GM23338 (cell line): ENCODE measurements around the gene CEBPB.

Experiments used
- CREB1 ChIP-seq: fragments of 250-450 bp; sonication (Bioruptor Pico); IDR thresholded peaks from 2 replicates; pipeline ENCODE4 v1.5.0; 2020; ENCODE audit warnings: low read depth, mild to moderate bottlenecking, moderate library complexity
- ETS1 ChIP-seq: IDR thresholded peaks from 2 replicates; pipeline ENCODE4 v1.6.1; 2016; ENCODE audit warnings: antibody characterized with exemption
- EZH2 ChIP-seq: fragments of 200-600 bp; sonication (generic); IDR thresholded peaks from one replicate; pipeline ENCODE4 v1.8.0; 2017; ENCODE audit warnings: antibody characterized with exemption, mild to moderate bottlenecking, low read depth; ENCODE audit not compliant: unreplicated experiment
- EZH2phosphoT487 ChIP-seq: fragments of 200-600 bp; sonication (generic); IDR thresholded peaks from one replicate; pipeline ENCODE4 v1.8.1; 2018; ENCODE audit warnings: antibody characterized with exemption; ENCODE audit not compliant: unreplicated experiment
- NANOG ChIP-seq: IDR thresholded peaks from 2 replicates; pipeline ENCODE4 v1.6.1; 2016; ENCODE audit warnings: antibody characterized with exemption, borderline replicate concordance
- POLR2AphosphoS5 ChIP-seq: IDR thresholded peaks from 2 replicates; pipeline ENCODE4 v1.6.1; 2016; ENCODE audit warnings: antibody characterized with exemption, low read depth
- REST ChIP-seq: IDR thresholded peaks from one replicate; pipeline ENCODE4 v1.6.1; 2018; ENCODE audit warnings: antibody characterized with exemption; ENCODE audit not compliant: unreplicated experiment
- ZNF114 ChIP-seq: fragments of 250-450 bp; sonication (Bioruptor Pico); IDR thresholded peaks from 2 replicates; pipeline ENCODE4 v1.5.0; 2020; ENCODE audit warnings: mild to moderate bottlenecking, moderate library complexity
- TF ChIP-seq, protein P1 (sequence below), 2 experiments: fragments of 200-600 bp in 1 of 2; sonication (generic) in 1 of 2; conservative IDR thresholded peaks; 2 replicates each; pipeline versions ENCODE4 v1.5.1 to v1.6.1; 2016 to 2017; ENCODE audit warnings: antibody characterized with exemption in 2 of 2, low read depth in 2 of 2, mild to moderate bottlenecking in 2 of 2, moderate library complexity in 1 of 2

DNA sequence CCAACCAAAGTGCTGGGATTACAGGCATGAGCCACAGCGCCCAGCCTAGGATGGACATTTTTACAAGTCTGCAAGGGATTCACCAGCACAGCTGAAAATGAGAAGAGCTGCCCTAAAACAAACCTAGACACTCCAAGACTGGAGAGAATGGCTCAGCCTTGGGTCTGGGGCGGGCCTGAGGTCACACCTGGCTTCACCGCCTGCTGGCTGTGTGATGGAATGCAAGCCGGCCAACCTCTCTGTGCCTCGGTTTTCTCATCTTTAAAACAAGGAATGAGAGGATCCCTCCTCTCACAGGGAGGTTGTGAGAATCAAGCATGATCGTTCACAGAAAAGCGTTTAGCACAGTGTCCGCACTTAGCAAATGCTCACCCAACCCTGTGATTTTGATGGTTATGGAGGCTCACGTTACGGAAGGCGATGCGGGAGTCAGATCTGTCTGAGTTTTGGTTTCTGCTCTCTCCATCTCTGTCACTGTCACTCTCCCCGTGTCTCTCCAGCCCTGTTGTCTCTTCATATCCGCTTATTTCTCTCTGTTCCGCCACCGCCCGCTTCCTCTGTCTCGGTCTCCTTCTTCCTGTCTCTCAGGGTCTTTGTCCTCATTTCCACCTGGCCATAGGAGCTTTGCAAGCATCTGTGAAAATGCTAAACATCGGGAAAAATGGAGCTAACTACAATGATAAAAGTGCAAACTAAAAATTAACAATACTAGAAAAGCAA, 47.6 kb downstream of the CEBPB start:
- TF ChIP-seq, protein P1, sequence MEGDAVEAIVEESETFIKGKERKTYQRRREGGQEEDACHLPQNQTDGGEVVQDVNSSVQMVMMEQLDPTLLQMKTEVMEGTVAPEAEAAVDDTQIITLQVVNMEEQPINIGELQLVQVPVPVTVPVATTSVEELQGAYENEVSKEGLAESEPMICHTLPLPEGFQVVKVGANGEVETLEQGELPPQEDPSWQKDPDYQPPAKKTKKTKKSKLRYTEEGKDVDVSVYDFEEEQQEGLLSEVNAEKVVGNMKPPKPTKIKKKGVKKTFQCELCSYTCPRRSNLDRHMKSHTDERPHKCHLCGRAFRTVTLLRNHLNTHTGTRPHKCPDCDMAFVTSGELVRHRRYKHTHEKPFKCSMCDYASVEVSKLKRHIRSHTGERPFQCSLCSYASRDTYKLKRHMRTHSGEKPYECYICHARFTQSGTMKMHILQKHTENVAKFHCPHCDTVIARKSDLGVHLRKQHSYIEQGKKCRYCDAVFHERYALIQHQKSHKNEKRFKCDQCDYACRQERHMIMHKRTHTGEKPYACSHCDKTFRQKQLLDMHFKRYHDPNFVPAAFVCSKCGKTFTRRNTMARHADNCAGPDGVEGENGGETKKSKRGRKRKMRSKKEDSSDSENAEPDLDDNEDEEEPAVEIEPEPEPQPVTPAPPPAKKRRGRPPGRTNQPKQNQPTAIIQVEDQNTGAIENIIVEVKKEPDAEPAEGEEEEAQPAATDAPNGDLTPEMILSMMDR (conservative IDR thresholded peaks at IDR 0.05; ENCODE audit: low read depth in 2 of 2), result peak in 1 of 2 experiments; percentile 13; a peak in 1 of 4 replicates
- TF ChIP-seq EZH2 (no peak), REST (no peak), ETS1 (no peak), POLR2AphosphoS5 (no peak), CREB1 (no peak), EZH2phosphoT487 (no peak), NANOG (no peak), ZNF114 (CRISPR knock-in tag) (no peak)
